NCI-H82 (cell line): Measurements from ENCODE around the gene RERE.

Experiments used
- DNase-seq: peaks from one replicate; lab custom pipeline; 2025; lab: John Stamatoyannopoulos, UW

RERE gene

DNA sequence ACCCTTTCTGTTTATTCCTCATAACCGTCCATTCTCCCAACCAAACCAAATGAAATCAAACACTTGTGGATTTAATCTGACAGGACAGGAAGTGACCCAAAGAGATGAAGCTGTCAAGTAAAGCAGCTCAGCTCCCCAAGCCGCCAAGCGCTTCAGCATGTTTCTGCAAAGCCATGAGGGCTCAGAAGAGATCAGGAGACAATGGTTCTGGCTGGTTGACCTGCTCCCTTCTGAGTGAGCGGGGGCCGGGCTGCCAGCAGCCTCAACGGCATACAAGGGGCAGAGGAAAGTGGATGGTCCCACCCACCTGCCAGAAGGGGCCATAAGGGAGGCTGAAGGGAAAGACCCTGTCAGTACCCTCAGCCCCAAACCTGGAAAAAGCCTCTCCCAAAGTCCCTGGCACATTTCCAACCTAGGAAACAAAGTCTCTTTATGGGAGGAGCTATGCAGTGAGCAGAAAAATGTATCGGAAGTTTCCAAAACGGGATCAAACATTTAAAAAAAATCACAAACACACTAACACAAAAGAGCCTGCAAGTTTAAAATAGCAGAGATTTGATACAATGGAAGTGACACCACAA is 454.2 kb downstream of the RERE start:
- no peak for DNase-seq

DNA sequence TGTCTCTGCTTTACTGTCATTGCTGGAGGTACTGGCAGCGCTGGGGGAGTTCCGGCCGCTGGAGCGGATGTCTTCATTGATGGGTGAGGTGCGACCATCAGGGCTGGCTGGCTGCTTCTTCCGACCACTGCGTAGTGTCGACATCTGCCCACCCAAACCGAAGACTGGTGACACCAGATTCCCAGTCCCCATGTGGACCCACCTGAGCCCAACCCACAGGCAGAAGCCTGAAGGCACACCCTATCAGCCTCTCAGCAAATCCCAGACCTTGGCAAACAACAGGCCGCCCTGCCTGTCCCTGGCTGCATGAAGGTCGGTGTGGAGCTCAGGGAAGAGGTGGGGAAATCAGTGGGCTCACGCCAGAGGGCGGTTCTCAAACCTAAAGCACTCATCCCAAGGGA is 454.7 kb downstream of the RERE start:
- DNase-seq = no peak

- no peak for DNase-seq
These were observed 456.1 kb downstream of the RERE start for GRCh38 chr1:8361198-8361849.

DNA sequence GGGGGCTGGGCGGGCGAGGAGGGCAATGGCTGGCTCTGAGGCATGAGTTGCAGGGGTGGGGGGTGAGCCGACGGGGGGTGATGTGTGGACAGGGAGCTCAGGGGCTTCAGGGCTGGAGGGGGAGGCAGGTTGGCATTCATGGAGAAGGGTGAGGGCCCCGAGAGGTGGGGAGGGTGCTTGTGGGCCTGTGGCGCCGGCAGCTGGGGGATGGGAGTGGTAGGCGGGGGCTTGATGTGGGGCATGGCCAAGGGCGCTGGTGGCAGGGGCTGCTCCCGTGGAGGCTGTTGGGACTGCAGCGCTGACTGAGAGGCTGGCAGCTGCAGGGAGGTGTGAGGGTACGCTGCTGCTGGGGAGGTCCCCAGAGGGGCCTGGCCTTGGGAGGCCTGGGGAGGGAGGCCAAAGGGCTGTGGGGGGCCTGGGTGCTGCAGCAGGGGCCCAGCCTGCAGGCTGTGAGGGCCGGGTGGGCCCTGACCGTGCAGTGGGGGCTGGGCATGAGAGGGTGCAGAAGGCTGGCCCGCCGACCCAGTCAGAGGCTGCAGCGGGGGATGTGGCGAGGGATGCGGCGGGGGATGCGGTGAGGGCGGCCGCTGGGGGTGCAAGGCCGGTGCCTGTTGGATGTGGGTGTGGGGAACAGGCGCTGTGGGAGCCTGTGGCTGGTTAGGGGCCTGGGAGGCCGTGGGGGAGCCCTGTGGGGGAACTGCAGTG is 456.8 kb downstream of the RERE start:
- no peak for DNase-seq

DNA sequence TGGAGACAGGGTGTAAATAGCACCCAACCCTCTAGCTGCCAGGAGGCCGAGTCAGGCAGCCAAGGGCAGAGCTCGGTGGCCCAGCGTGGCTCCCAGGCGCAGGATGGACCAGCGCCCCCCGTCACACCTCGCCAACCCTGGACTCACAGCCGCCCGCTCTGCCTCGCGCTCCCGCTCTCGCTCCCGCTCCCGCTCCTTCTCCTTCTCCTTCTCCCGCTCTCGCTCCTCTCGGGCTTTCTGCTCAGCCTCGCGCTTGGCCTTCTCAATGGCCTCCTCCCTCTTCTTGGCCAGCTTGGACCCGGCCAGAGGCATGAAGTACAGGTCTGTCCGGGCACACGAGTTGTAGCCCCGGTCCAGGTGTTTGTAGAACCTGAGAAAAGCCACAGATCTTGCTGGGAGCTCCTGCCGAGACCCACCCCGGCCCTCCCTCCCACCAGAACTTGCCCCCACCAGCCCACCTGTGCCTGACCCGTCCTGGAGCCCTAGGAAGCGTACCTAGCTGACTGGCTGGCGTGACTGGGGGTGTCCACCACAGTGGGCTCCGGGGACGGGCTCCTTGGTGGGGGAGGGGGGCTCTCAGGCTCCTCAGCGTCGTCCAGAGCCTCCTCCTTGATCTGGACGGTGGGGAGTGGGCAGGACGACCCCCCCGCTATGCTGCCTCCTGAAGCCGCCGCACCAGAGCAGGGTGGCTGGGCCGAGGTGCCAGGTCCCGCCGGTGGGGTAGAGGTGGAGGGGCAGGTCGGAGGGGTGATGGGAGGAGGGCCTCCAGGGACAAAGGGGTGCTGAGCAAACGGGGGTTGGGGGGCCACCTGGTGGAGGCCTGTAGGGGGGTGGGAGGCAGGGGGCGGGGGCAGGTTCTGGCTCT is 457.6 kb downstream of the RERE start:
- no peak for DNase-seq

DNA sequence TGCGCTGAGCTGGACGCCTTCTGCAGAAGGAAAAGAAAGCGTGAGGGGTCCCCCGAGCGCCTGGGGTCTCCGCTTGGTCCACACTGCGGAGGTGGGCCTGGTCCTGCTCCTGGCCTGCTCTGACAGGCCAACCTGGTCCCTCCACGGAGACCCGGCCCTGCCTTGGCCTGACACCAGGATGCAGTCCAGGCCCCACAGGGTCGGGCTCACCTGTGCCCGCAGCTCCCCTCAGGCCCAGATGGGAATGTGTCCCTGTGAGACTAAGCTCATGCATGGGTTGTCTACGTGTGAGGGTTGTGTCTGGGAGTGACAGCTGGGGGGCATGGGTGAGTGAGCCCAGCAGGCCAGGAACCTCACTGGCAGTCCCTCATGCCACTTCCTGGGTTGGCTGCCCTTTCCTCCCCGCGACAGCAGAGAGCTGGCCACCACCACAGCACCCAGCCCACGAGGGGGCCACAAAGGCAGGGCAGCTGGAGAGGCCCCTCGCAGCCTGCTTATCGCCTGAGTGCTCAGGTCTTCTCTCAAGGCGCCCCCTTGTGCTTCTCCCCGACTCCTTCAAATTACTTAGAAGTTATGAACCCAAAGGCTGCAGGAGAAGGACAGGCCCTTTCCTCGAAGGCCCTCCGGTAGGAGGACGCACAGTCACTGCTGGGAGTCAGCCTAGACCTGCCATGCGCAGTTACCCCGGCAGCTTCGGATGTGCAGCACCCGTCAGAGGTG is 458.4 kb downstream of the RERE start:
- DNase-seq = no peak

DNA sequence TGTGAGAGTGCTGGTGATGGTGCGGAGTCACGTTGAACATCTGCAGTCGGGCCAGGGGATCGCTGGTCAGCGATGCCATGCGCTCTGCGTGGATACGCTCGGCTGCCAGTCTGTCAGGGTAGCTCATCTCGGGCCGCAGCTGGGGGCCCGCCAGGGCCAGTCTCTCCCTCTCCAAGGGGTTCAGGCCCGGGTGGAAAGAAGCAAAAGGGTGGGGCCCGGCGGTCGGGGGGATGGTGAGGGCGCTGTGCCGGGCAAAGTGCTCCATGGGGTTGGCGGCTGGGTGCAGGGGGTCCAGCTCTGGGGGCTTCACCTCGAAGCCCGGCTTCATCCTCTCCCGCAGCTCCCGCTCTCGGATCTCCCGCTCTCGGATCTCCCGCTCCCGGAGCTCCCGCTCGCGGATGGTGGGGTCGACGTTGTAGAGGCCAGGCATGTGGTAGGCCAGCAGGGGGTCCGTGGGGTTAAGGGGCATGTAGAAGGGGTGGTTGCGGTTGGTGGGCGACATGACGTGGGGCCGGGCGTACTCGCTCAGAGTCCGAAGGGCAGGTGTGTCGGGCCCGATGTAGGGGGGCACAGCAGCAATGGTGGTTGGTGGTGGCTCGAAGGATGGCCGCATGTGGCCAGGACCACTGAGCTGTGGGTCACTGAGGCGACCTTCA is 459.1 kb downstream of the RERE start:
- DNase-seq = no peak

GRCh38 chr1:8357329-8358101 is 459.9 kb downstream of the RERE start:
- no peak for DNase-seq

DNA sequence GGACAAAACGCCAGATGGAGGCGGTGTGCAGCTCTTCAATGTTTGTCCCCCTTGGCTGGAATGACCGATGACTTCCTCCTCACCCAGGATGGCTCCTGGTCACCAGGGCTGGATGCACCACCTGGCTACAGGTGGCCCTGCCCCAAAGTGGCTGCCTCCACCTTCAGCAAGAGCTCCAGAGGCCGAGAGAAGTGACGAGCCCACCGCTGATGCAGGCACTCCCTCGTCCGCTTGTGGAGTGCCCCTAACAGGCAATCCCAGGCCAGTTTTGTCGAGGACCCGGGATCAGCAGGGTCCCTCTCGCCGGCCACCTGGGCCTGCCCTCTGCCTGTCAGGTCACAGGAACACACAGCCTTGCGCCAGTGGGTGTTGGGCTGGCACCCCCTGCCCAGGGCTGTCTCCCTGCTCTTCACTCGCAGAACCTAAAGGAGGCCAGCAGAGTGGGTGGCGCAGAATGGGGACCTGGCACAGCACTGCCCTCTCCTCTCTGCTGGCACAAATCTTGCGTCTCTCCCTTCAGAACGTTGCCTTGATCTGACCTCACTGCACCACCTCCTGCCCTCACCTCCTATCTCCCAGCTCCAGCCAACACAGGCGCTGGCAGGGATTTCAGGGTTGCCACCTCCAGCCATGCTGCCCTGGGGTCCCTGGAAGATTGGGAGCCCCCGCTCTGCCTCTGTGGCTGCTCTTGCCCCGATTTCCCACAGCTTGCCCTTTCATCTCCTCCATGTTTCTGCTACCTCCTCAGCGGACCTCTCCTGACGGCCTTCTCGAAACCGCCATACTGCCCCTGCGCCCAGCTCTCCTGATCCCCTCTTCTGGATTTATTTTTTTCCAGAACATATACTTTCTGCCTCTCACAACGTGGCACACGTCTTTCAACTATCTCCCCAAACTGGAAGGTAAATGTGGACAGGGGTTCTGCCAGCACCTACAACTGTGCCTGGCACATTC is 460.9 kb downstream of the RERE start:
- DNase-seq = no peak

GRCh38 chr1:8355439-8356255 is 461.8 kb downstream of the RERE start:
- DNase-seq = no peak

- no peak for DNase-seq
These were observed 463.4 kb downstream of the RERE start for GRCh38 chr1:8354038-8354437.

DNA sequence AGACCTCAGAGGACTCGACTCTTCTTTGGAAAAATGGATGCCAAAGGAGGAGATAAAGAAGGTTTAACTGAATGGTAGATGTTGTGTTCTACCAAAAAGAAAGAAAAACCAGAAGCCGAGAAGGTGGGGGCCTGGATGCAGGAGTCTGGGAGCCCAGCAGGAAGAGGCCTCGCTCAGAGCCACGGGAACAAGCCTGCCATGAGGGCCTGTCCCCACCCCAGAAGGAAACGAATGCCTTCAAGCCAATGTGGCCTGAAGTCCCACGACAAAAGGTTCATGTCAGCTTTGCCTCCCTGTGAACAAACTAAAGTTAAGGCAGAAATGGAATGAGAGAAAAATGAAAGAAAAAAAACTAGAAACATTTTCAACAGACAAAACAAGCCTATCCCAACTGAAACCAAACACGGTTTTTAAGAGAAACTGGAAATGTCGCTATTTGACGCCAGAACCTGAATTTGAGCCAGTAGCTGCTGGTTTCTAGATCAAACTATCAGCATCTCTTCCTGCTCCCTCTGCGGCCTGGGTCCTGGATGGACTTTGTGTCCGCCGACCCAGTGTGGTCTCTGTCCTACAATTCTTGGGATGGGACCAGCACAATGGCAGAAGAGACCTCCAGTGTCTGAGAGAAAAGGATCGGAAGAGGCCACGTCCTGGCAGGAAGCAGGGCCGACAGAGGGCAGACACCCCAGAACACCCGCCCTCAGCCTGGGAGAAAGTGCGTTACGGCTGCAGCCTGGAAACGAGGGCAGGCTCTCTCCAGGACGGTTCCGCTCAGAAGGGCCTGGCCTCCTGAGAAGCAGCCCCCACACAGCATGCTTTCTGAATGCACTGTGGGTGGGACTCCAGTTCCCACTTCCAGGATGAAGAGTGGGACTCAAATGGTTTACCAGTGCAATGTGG is 464.3 kb downstream of the RERE start:
- no peak for DNase-seq

GRCh38 chr1:8352471-8352845 is 465.0 kb downstream of the RERE start:
- DNase-seq = no peak

GRCh38 chr1:8351693-8352470 is 465.6 kb downstream of the RERE start:
- DNase-seq = peak; percentile 70

- DNase-seq = no peak
These were observed 466.3 kb downstream of the RERE start for GRCh38 chr1:8350914-8351684.

DNA sequence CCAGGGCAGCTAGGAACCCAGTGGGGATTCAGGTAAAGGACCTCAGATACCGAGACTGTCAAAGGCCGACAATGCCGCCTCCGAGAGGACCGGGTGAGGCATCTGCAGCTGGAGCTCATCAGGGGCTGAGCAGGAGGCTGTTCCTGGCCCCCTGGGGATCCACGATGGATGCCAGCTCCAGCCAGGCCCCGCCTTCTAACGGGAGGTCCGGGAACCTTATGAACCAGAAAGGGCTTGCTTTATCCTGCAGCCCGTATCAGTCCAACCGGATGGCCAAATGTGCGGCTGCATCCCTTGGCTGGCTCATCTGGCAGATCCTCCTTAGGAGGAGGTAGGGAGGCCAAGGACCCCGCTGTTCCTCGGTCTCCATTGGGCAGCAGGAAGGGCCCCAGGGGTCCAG is 467.5 kb downstream of the RERE start:
- peak; percentile 53 for DNase-seq
